LNCaP clone FGC (cell line): ENCODE measurements around the gene PGAP6.
"Not testable (repeated sequence)": the region's sequence is repeated elsewhere in the genome, so short reads cannot be mapped to it uniquely, and the experiment has no call there.

Source experiments
- DNase-seq: peaks from one replicate; pipeline ENCODE4 v3.0.0-alpha.2; 2011; ENCODE audit warnings: low read depth
- H3K4me3 ChIP-seq: 2 replicates; pipeline ENCODE4 v1.5.1; 2011; ENCODE audit warnings: mild to moderate bottlenecking, low read depth, low read length, control low read depth
- CTCF ChIP-seq: IDR thresholded peaks from 2 replicates; pipeline ENCODE4 v1.5.1; 2012; ENCODE audit warnings: mild to moderate bottlenecking; ENCODE audit not compliant: control insufficient read depth, insufficient read depth; ENCODE audit errors: extremely low read depth

Gene PGAP6

GRCh38 chr16:342455-343213 is 39.1 kb downstream of the PGAP6 start:
- H3K4me3 ChIP-seq, result no peak overlapping the region
- DNase-seq, result no peak
- TF ChIP-seq CTCF, result no peak

GRCh38 chr16:341974-342336 is 39.8 kb downstream of the PGAP6 start:
- not testable (repeated sequence) for DNase-seq, H3K4me3 ChIP-seq

- not testable (repeated sequence) for DNase-seq, H3K4me3 ChIP-seq
These were observed 40.4 kb downstream of the PGAP6 start for GRCh38 chr16:341095-341973.

- DNase-seq, result no peak
- TF ChIP-seq CTCF, result no peak
- H3K4me3 ChIP-seq, result no peak overlapping the region
These were observed 41.2 kb downstream of the PGAP6 start for GRCh38 chr16:340370-341091.

- no peak for TF ChIP-seq CTCF
- DNase-seq, result no peak
- no peak overlapping the region for H3K4me3 ChIP-seq
These were observed 42.1 kb downstream of the PGAP6 start for GRCh38 chr16:339680-340079.

GRCh38 chr16:337975-338575 is 43.7 kb downstream of the PGAP6 start:
- DNase-seq, result no peak
- no peak for TF ChIP-seq CTCF
- H3K4me3 ChIP-seq, result no peak overlapping the region

- no peak overlapping the region for H3K4me3 ChIP-seq
- no peak for TF ChIP-seq CTCF
- no peak for DNase-seq
These were observed 44.3 kb downstream of the PGAP6 start for GRCh38 chr16:337437-337836.
